HepG2 (cell line): ENCODE measurements around the gene DSCAML1. TPM values are rescaled to one million over a fixed set of nuclear protein-coding genes. Genes with fewer than 3 reads are reported as not detected.
A peak's percentile ranks its signal among the peaks of the same experiment; 100 is the strongest.

Experiments used
- ATF5 ChIP-seq: sonication (generic); formaldehyde crosslinking; IDR thresholded peaks from 2 replicates; pipeline ENCODE4 v1.4.0; 2020; ENCODE audit warnings: mild to moderate bottlenecking, low read depth, missing genetic modification reagents
- ATM ChIP-seq: fragments of 450-650 bp; IDR thresholded peaks from 2 replicates; pipeline ENCODE4 v1.7.1; 2017; ENCODE audit warnings: mild to moderate bottlenecking, borderline replicate concordance
- FOXO1 ChIP-seq: sonication (generic); formaldehyde crosslinking; IDR thresholded peaks from 2 replicates; pipeline ENCODE4 v1.4.0; 2020; ENCODE audit warnings: missing genetic modification reagents
- IKZF5 ChIP-seq: IDR thresholded peaks from 2 replicates; pipeline ENCODE4 v1.6.1; 2018; ENCODE audit warnings: missing genetic modification reagents, mild to moderate bottlenecking, missing compliant biosample characterization
- IRX3 ChIP-seq: sonication (generic); formaldehyde crosslinking; IDR thresholded peaks from 2 replicates; pipeline ENCODE4 v1.8.1; 2023; ENCODE audit warnings: mild to moderate bottlenecking, low read depth, missing genetic modification reagents, borderline replicate concordance
- MLLT10 ChIP-seq: sonication (generic); formaldehyde crosslinking; IDR thresholded peaks from 2 replicates; pipeline ENCODE4 v1.4.0; 2020; ENCODE audit warnings: missing genetic modification reagents
- MXD3 ChIP-seq: IDR thresholded peaks from 2 replicates; pipeline ENCODE4 v1.6.1; 2016; ENCODE audit warnings: mild to moderate bottlenecking, missing biosample characterization, missing genetic modification reagents
- NKX3-1 ChIP-seq: sonication (generic); formaldehyde crosslinking; IDR thresholded peaks from 2 replicates; pipeline ENCODE4 v1.5.0; 2020; ENCODE audit warnings: missing genetic modification reagents
- NONO ChIP-seq, 2 experiments: fragments of 450-650 bp in 1 of 2; sonication (generic) in 1 of 2; formaldehyde crosslinking in 1 of 2; IDR thresholded peaks in 1 of 2; conservative IDR thresholded peaks in 1 of 2; 2 replicates each; pipeline versions ENCODE4 v1.6.1 to v1.8.0; 2017 to 2022; ENCODE audit warnings: mild to moderate bottlenecking in 1 of 2, missing genetic modification reagents in 1 of 2, moderate library complexity in 1 of 2
- POGK ChIP-seq: sonication (generic); formaldehyde crosslinking; conservative IDR thresholded peaks from 2 replicates; pipeline ENCODE4 v1.8.0; 2022; ENCODE audit warnings: mild to moderate bottlenecking, moderate library complexity, missing genetic modification reagents
- RBFOX2 ChIP-seq: fragments of 200-400 bp; formaldehyde crosslinking; IDR thresholded peaks from 2 replicates; pipeline ENCODE4 v1.6.1; 2017; ENCODE audit warnings: low read depth, mild to moderate bottlenecking, low read length
- RFXANK ChIP-seq: IDR thresholded peaks from 2 replicates; pipeline ENCODE4 v1.6.1; 2016
- SMC3 ChIP-seq: IDR thresholded peaks from 2 replicates; pipeline ENCODE4 v1.6.1; 2011; ENCODE audit warnings: low read length, improper control_type of control experiment
- SNAPC5 ChIP-seq: sonication (generic); formaldehyde crosslinking; IDR thresholded peaks from 2 replicates; pipeline ENCODE4 v1.8.1; 2023; ENCODE audit warnings: mild to moderate bottlenecking, missing genetic modification reagents, borderline replicate concordance
- SP1 ChIP-seq, 2 experiments: fragments of 450-650 bp in 1 of 2; sonication (generic) in 1 of 2; formaldehyde crosslinking in 1 of 2; IDR thresholded peaks; 2 replicates each; pipeline versions ENCODE4 v1.4.0 to v1.6.1; 2016 to 2020; ENCODE audit warnings: missing genetic modification reagents in 1 of 2
- TCF7 ChIP-seq: sonication (generic); IDR thresholded peaks from 2 replicates; pipeline ENCODE4 v1.6.1; 2016; ENCODE audit warnings: antibody characterized with exemption, low read depth
- ZC3H13 ChIP-seq: sonication (generic); formaldehyde crosslinking; IDR thresholded peaks from 2 replicates; pipeline ENCODE4 v1.8.1; 2023; ENCODE audit warnings: mild to moderate bottlenecking, missing genetic modification reagents, moderate library complexity
- ZNF20 ChIP-seq: sonication (generic); formaldehyde crosslinking; IDR thresholded peaks from 2 replicates; pipeline ENCODE4 v1.4.0; 2020; ENCODE audit warnings: mild to moderate bottlenecking, moderate library complexity, missing genetic modification reagents
- ZNF30 ChIP-seq: sonication (generic); formaldehyde crosslinking; IDR thresholded peaks from 2 replicates; pipeline ENCODE4 v1.5.0; 2020; ENCODE audit warnings: mild to moderate bottlenecking, missing genetic modification reagents
- ZNF704 ChIP-seq: sonication (generic); formaldehyde crosslinking; IDR thresholded peaks from 2 replicates; pipeline ENCODE4 v1.8.1; 2023; ENCODE audit warnings: mild to moderate bottlenecking, inconsistent platforms, moderate library complexity, missing genetic modification reagents, borderline replicate concordance
- polyA plus RNA-seq, 8 experiments: library from polyadenylated mRNA; depleted of rRNA in 3 of 8; stranded (reverse) in 7 of 8; unstranded in 1 of 8; fragments of >200 nt; fragmentation: Illumina TruSeq in 4 of 8; extraction: Trizol in 4 of 8; gene quantifications; 2 replicates each; pipeline versions ENCODE4 v1.2.1 to v1.2.3, GENCODE V29; 2011 to 2016; ENCODE audit warnings: low read depth in 4 of 8, missing spikeins in 1 of 8, mixed read lengths in 1 of 8; ENCODE audit not compliant: insufficient read depth in 1 of 8
- total RNA-seq, 5 experiments: library from RNA; depleted of rRNA; stranded (reverse); fragments of >200 nt; fragmentation: Illumina TruSeq; extraction: Trizol; gene quantifications; 2 replicates each; pipeline ENCODE4 v1.2.3, GENCODE V29; 2016; ENCODE audit warnings: low read depth in 1 of 5

The DSCAML1 gene
- total and polyA plus RNA-seq, 2 of the 13 experiments (the other 11 are each of a cell fraction or from before 2014, with no cell fraction given) = 0.29 to 0.40 TPM

- TF ChIP-seq SMC3 (no peak), POGK (CRISPR knock-in tag) (no peak), ZNF20 (CRISPR knock-in tag) (no peak), ZNF704 (CRISPR knock-in tag) (no peak), RBFOX2 (0 out of 2 replicates have a peak, but pooled peaks have one; percentile 12), TCF7 (no peak), NONO (IDR thresholded peaks at IDR 0.05) (no peak), NONO (CRISPR knock-in tag; conservative IDR thresholded peaks at IDR 0.05) (no peak), MLLT10 (CRISPR knock-in tag) (no peak), SNAPC5 (CRISPR knock-in tag) (no peak), NKX3-1 (CRISPR knock-in tag) (no peak), ATF5 (no peak), IKZF5 (CRISPR knock-in tag) (no peak), ATM (no peak), FOXO1 (CRISPR knock-in tag) (no peak), ZC3H13 (no peak), RFXANK (CRISPR knock-in tag) (no peak), ZNF30 (CRISPR knock-in tag) (no peak), SP1 (IDR thresholded peaks at IDR 0.05) (no peak), SP1 (CRISPR knock-in tag; IDR thresholded peaks at IDR 0.05) (no peak), IRX3 (CRISPR knock-in tag) (no peak), MXD3 (CRISPR knock-in tag) (0 out of 2 replicates have a peak, but pooled peaks have one; percentile 31)
These were observed 19.2 kb upstream of the DSCAML1 start (continued) for GRCh38 chr11:117816151-117816741.
